Bronchial epithelial cell (primary cell): ENCODE data around the gene RCE1. TPM values are rescaled to one million over a fixed set of nuclear protein-coding genes. Genes with fewer than 3 reads are reported as not detected.

Experiments used
- DNase-seq: peaks from one replicate; pipeline ENCODE4 v3.0.0-alpha.2; 2010; ENCODE audit warnings: low read depth
- FAIRE-seq: peaks from 2 replicates; lab custom pipeline; 2011; peaks lifted over from hg19 to GRCh38; lab: Jason Lieb, UNC
- H3K27me3 ChIP-seq: 2 replicates; pipeline ENCODE4 v1.5.1; 2011; ENCODE audit warnings: low read length; ENCODE audit not compliant: control insufficient read depth, insufficient read depth
- H3K36me3 ChIP-seq: 2 replicates; pipeline ENCODE4 v1.5.1; 2011; ENCODE audit warnings: low read length; ENCODE audit not compliant: control insufficient read depth, insufficient read depth
- H3K4me3 ChIP-seq: 2 replicates; pipeline ENCODE4 v1.5.1; 2011; ENCODE audit warnings: mild to moderate bottlenecking, low read depth, low read length, control low read depth
- CTCF ChIP-seq: IDR thresholded peaks from 2 replicates; pipeline ENCODE4 v1.5.1; 2011; ENCODE audit warnings: mild to moderate bottlenecking, moderate library complexity, low read length, control low read depth, inconsistent platforms; ENCODE audit not compliant: insufficient read depth, severe bottlenecking
- total RNA-seq: library from RNA; depleted of rRNA; stranded (reverse); fragments of >200 nt; gene quantifications from 2 replicates; pipeline ENCODE4 v1.2.1, GENCODE V29; 2014

Gene RCE1
- total RNA-seq, 1 donor from 2014 or later = 17.4 TPM

- FAIRE-seq = no peak
- Histone ChIP-seq H3K27me3 (no peaks in the 10 kb centered on the region), H3K36me3 (peaks cover 12% of the 10 kb centered on the region), H3K4me3 (no peak overlapping the region)
- DNase-seq = no peak
- TF ChIP-seq CTCF = no peak
Observed at GRCh38 chr11:66854231-66854661, 11.0 kb downstream of the RCE1 start.

- peaks cover 13% of the 10 kb centered on the region for H3K36me3 ChIP-seq
- no peaks in the 10 kb centered on the region for H3K27me3 ChIP-seq
- H3K4me3 ChIP-seq = no peak overlapping the region
- FAIRE-seq = no peak
- no peak for DNase-seq
- TF ChIP-seq CTCF = no peak
Observed at GRCh38 chr11:66854729-66855211, 11.5 kb downstream of the RCE1 start.

- peaks cover 12% of the 10 kb centered on the region for H3K36me3 ChIP-seq
- no peak for TF ChIP-seq CTCF
- no peaks in the 10 kb centered on the region for H3K27me3 ChIP-seq
- H3K4me3 ChIP-seq = peak overlapping the region; percentile 66
- DNase-seq = peak; percentile 47
- FAIRE-seq = peak; percentile 75
Observed at GRCh38 chr11:66855574-66856495, 12.6 kb downstream of the RCE1 start.

GRCh38 chr11:66856496-66857233, 13.4 kb downstream of the RCE1 start, which contains the start of gene LRFN4:
Gene LRFN4 (plus strand): TSS chr11:66857064. CDS start chr11:66857745, 681 bp downstream.
- Histone ChIP-seq H3K36me3 (peaks cover 16% of the 10 kb centered on the region), H3K4me3 (peak within 1 kb of the TSS; percentile 66), H3K27me3 (no peaks in the 10 kb centered on the region)
- no peak for FAIRE-seq
- no peak for TF ChIP-seq CTCF
- DNase-seq = peak; percentile 31

- peaks cover 14% of the 10 kb centered on the region for H3K36me3 ChIP-seq
- FAIRE-seq = no peak
- peak overlapping the region; percentile 66 for H3K4me3 ChIP-seq
- DNase-seq = no peak
- TF ChIP-seq CTCF = no peak
- H3K27me3 ChIP-seq = no peaks in the 10 kb centered on the region
Observed at GRCh38 chr11:66857234-66857926, 14.1 kb downstream of the RCE1 start.
